Liver (tissue), 9 donors: ENCODE measurements around the gene DNM1L. TPM values are rescaled to one million over a fixed set of nuclear protein-coding genes. Genes with fewer than 3 reads are reported as not detected.

Source experiments
- DNase-seq: peaks from one replicate; pipeline ENCODE4 v3.0.0-alpha.2; 2017; ENCODE audit warnings: low spot score
- H3K27ac ChIP-seq, 2 donors: one replicate each; pipeline ENCODE4 v1.7.0; 2013; ENCODE audit warnings: inconsistent platforms in 2 of 2, low read length in 2 of 2, control low read depth in 1 of 2, low read depth in 1 of 2, mild to moderate bottlenecking in 1 of 2
- H3K27me3 ChIP-seq, 4 donors: one replicate each; pipeline versions ENCODE4 v1.6.1 to v1.7.0; 2013; ENCODE audit warnings: low read length in 3 of 4, inconsistent platforms in 1 of 4, mild to moderate bottlenecking in 1 of 4, moderate library complexity in 1 of 4; ENCODE audit not compliant: control insufficient read depth in 4 of 4, insufficient read depth in 4 of 4
- H3K36me3 ChIP-seq, 4 donors: one replicate each; pipeline versions ENCODE4 v1.6.1 to v1.7.0; 2013; ENCODE audit warnings: low read length in 3 of 4, mild to moderate bottlenecking in 3 of 4, low read depth in 1 of 4, moderate library complexity in 1 of 4; ENCODE audit not compliant: control insufficient read depth in 4 of 4, insufficient read depth in 3 of 4
- H3K4me1 ChIP-seq, 4 donors: one replicate each; pipeline versions ENCODE4 v1.6.1 to v1.7.0; 2013; ENCODE audit warnings: low read length in 3 of 4, mild to moderate bottlenecking in 3 of 4, moderate library complexity in 1 of 4; ENCODE audit not compliant: control insufficient read depth in 4 of 4, insufficient read depth in 4 of 4
- H3K4me3 ChIP-seq, 3 donors: one replicate each; pipeline versions ENCODE4 v1.6.1 to v1.7.0; 2013; ENCODE audit warnings: low read length in 3 of 3, control low read depth in 1 of 3, low read depth in 1 of 3, mild to moderate bottlenecking in 1 of 3
- H3K9ac ChIP-seq, 2 donors: one replicate each; pipeline ENCODE4 v1.7.0; 2013; ENCODE audit warnings: low read length in 2 of 2, mild to moderate bottlenecking in 2 of 2, moderate library complexity in 2 of 2, control low read depth in 1 of 2, low read depth in 1 of 2
- H3K9me3 ChIP-seq, 4 donors: one replicate each; pipeline versions ENCODE4 v1.6.1 to v1.7.0; 2013; ENCODE audit warnings: low read length in 3 of 4; ENCODE audit not compliant: control insufficient read depth in 4 of 4
- CTCF ChIP-seq: fragments of 150-350 bp; IDR thresholded peaks from 2 replicates; pipeline ENCODE4 v1.5.1; 2017; ENCODE audit warnings: improper control_type of control experiment, low read depth, low read length; ENCODE audit not compliant: missing input control
- EGR1 ChIP-seq, 2 donors: IDR thresholded peaks; 2 replicates each; pipeline ENCODE4 v1.6.1; 2016 to 2018; ENCODE audit warnings: antibody characterized with exemption in 2 of 2, low read depth in 2 of 2
- FOXA1 ChIP-seq: IDR thresholded peaks from 2 replicates; pipeline ENCODE4 v1.6.1; 2016; ENCODE audit warnings: antibody characterized with exemption
- FOXA2 ChIP-seq: IDR thresholded peaks from 2 replicates; pipeline ENCODE4 v1.6.1; 2016; ENCODE audit warnings: antibody characterized with exemption
- GABPA ChIP-seq, 2 donors: IDR thresholded peaks in 1 of 2; conservative IDR thresholded peaks in 1 of 2; 2 replicates each; pipeline ENCODE4 v1.6.1; 2016; ENCODE audit warnings: antibody characterized with exemption in 2 of 2, mild to moderate bottlenecking in 1 of 2, moderate library complexity in 1 of 2
- HNF4G ChIP-seq: IDR thresholded peaks from 2 replicates; pipeline ENCODE4 v1.6.1; 2016; ENCODE audit warnings: antibody characterized with exemption
- JUND ChIP-seq, 2 donors: IDR thresholded peaks; 2 replicates each; pipeline ENCODE4 v1.6.1; 2016; ENCODE audit warnings: antibody characterized with exemption in 2 of 2
- NR2F2 ChIP-seq: IDR thresholded peaks from 2 replicates; pipeline ENCODE4 v1.6.1; 2016; ENCODE audit warnings: antibody characterized with exemption
- RAD21 ChIP-seq, 2 donors: IDR thresholded peaks; 2 replicates each; pipeline ENCODE4 v1.6.1; 2016; ENCODE audit warnings: antibody characterized with exemption in 2 of 2, mild to moderate bottlenecking in 2 of 2
- REST ChIP-seq: IDR thresholded peaks from 2 replicates; pipeline ENCODE4 v1.6.1; 2016; ENCODE audit warnings: antibody characterized with exemption, mild to moderate bottlenecking
- RXRA ChIP-seq, 2 donors: IDR thresholded peaks; 2 replicates each; pipeline ENCODE4 v1.6.1; 2017 to 2018; ENCODE audit warnings: antibody characterized with exemption in 2 of 2, mild to moderate bottlenecking in 1 of 2
- SP1 ChIP-seq: IDR thresholded peaks from 2 replicates; pipeline ENCODE4 v1.6.1; 2018; ENCODE audit warnings: antibody characterized with exemption, mild to moderate bottlenecking
- TAF1 ChIP-seq: conservative IDR thresholded peaks from 2 replicates; pipeline ENCODE4 v1.6.1; 2016; ENCODE audit warnings: antibody characterized with exemption, mild to moderate bottlenecking
- YY1 ChIP-seq: IDR thresholded peaks from 2 replicates; pipeline ENCODE4 v1.6.1; 2016; ENCODE audit warnings: antibody characterized with exemption, mild to moderate bottlenecking
- ZBTB33 ChIP-seq: IDR thresholded peaks from 2 replicates; pipeline ENCODE4 v1.6.1; 2016; ENCODE audit warnings: antibody characterized with exemption
- WGBS: extraction: QIAGEN DNeasy Blood & Tissue Kit; methylation state at CpG from one replicate; pipeline ENCODE4 v1.1.7; 2013; 5-methylcytosine and 5-hydroxymethylcytosine counted together
- polyA plus RNA-seq, 2 donors: library from polyadenylated mRNA; stranded (reverse) in 1 of 2; unstranded in 1 of 2; fragments of 200-250 nt in 1 of 2; fragments of >200 nt in 1 of 2; fragmentation: Nextera tagmentation in 1 of 2; extraction: Ambion mirVana in 1 of 2; gene quantifications; one replicate each; pipeline versions ENCODE4 v1.2.1 to v1.2.3, GENCODE V29; 2013 to 2015
- total RNA-seq, 2 donors: library from RNA; depleted of rRNA; stranded (reverse); fragments of >200 nt; gene quantifications; one replicate each; pipeline ENCODE4 v1.2.3, GENCODE V29; 2014
- donor health status: healthy.
- donor health status: healthy.
- donor health status: healthy.
- donor health status: healthy.
- donor health status: healthy.

The DNM1L gene
- total and polyA plus RNA-seq, 4 donors, result 9.5 to 33.9 (median 17.1) TPM

- H3K4me3 ChIP-seq, result no peak overlapping the region
- H3K9me3 ChIP-seq, result no peaks in the 10 kb centered on the region
- H3K4me1 ChIP-seq, result peaks cover 0 to 9% (median 6%) of the 10 kb centered on the region in 4 donors
- H3K9ac ChIP-seq, result no peak overlapping the region
- H3K27ac ChIP-seq, result no peak overlapping the region
- TF ChIP-seq NR2F2 (no peak), FOXA2 (no peak), JUND (IDR thresholded peaks at IDR 0.05) (no peak), CTCF (no peak), HNF4G (no peak), RXRA (IDR thresholded peaks at IDR 0.05) (no peak), GABPA (IDR thresholded peaks at IDR 0.05 in 1 of 2, conservative IDR thresholded peaks at IDR 0.05 in 1 of 2) (no peak), REST (no peak), YY1 (no peak), RAD21 (IDR thresholded peaks at IDR 0.05) (no peak), SP1 (no peak), EGR1 (IDR thresholded peaks at IDR 0.05; ENCODE audit: low read depth in 2 of 2) (no peak), TAF1 (no peak), ZBTB33 (no peak)
- DNase-seq, result no peak
- H3K27me3 ChIP-seq, result no peaks in the 10 kb centered on the region
- H3K36me3 ChIP-seq, result peaks cover 0 to 3% (median 0%) of the 10 kb centered on the region in 4 donors
These were observed 1.7 kb downstream of the DNM1L start for GRCh38 chr12:32680787-32681186.

GRCh38 chr12:32681272-32681671, 2.2 kb downstream of the DNM1L start:
- H3K36me3 ChIP-seq, result peaks cover 0 to 3% (median 0%) of the 10 kb centered on the region in 4 donors
- DNase-seq, result no peak
- no peak overlapping the region for H3K9ac ChIP-seq
- H3K9me3 ChIP-seq, result no peaks in the 10 kb centered on the region
- no peaks in the 10 kb centered on the region for H3K27me3 ChIP-seq
- TF ChIP-seq RXRA (IDR thresholded peaks at IDR 0.05) (no peak), JUND (IDR thresholded peaks at IDR 0.05) (no peak), GABPA (IDR thresholded peaks at IDR 0.05 in 1 of 2, conservative IDR thresholded peaks at IDR 0.05 in 1 of 2) (no peak), SP1 (no peak), FOXA2 (no peak), HNF4G (no peak), REST (no peak), FOXA1 (no peak)
- H3K4me3 ChIP-seq, result no peak overlapping the region
- WGBS, result 93% methylated on average over 11 of the region's 11 CpGs
- H3K4me1 ChIP-seq, result peaks cover 0 to 9% (median 6%) of the 10 kb centered on the region in 4 donors
- H3K27ac ChIP-seq, result no peak overlapping the region
